D721Med (cell line): Measurements from ENCODE around the gene ADAM8.

Source experiments
- DNase-seq: peaks from one replicate; pipeline ENCODE4 v3.0.0; 2011; ENCODE audit warnings: low spot score; ENCODE audit not compliant: insufficient read length
- FAIRE-seq: peaks from 2 replicates; lab custom pipeline; 2011; peaks lifted over from hg19 to GRCh38; lab: Jason Lieb, UNC
- TF ChIP-seq, protein P1 (sequence below): IDR thresholded peaks from 2 replicates; pipeline ENCODE4 v1.5.1; 2012; ENCODE audit warnings: mild to moderate bottlenecking, control low read depth; ENCODE audit not compliant: insufficient read depth; ENCODE audit errors: missing control alignments

Gene ADAM8

GRCh38 chr10:133257489-133258065, 19.1 kb downstream of the ADAM8 start:
- no peak for DNase-seq
- TF ChIP-seq, protein P1, sequence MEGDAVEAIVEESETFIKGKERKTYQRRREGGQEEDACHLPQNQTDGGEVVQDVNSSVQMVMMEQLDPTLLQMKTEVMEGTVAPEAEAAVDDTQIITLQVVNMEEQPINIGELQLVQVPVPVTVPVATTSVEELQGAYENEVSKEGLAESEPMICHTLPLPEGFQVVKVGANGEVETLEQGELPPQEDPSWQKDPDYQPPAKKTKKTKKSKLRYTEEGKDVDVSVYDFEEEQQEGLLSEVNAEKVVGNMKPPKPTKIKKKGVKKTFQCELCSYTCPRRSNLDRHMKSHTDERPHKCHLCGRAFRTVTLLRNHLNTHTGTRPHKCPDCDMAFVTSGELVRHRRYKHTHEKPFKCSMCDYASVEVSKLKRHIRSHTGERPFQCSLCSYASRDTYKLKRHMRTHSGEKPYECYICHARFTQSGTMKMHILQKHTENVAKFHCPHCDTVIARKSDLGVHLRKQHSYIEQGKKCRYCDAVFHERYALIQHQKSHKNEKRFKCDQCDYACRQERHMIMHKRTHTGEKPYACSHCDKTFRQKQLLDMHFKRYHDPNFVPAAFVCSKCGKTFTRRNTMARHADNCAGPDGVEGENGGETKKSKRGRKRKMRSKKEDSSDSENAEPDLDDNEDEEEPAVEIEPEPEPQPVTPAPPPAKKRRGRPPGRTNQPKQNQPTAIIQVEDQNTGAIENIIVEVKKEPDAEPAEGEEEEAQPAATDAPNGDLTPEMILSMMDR: no peak
- no peak for FAIRE-seq

- FAIRE-seq: no peak
- DNase-seq: no peak
- TF ChIP-seq, protein P1: no peak
Observed at GRCh38 chr10:133255323-133255722, 21.3 kb downstream of the ADAM8 start.

GRCh38 chr10:133254421-133255120, 22.1 kb downstream of the ADAM8 start:
- TF ChIP-seq, protein P1: no peak
- DNase-seq (no peak), FAIRE-seq (no peak)

DNA sequence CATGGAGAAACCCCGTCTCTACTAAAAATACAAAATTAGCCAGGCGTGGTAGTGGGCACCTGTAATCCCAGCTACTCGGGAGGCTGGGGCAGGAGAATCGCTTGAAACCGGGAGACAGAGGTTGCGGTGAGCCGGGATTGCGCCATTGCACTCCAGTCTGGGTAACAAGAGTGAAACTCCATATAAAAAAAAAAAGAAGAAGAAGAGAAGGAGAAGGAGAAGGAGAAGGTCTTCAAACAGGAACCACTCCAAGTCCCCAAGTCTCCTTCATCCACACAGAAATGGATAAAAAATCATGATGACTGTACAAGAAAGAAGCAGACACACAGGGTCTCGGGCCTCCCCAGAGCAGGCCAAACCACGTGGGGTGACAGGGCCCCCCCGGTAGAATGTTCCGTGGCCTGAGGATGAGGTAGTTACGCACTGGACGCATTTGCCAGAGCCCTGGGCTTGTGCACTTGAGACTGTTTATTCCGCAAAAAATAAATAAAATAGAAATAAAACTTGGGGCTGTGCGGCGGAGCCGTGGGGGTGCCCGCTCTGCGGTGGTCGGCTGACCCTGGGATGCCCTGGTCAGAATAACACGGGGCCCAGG, 23.2 kb downstream of the ADAM8 start:
- FAIRE-seq (no peak), DNase-seq (no peak)
- TF ChIP-seq, protein P1: no peak

GRCh38 chr10:133252223-133252552, 24.5 kb downstream of the ADAM8 start:
- DNase-seq (no peak), FAIRE-seq (no peak)
- TF ChIP-seq, protein P1: no peak

DNA sequence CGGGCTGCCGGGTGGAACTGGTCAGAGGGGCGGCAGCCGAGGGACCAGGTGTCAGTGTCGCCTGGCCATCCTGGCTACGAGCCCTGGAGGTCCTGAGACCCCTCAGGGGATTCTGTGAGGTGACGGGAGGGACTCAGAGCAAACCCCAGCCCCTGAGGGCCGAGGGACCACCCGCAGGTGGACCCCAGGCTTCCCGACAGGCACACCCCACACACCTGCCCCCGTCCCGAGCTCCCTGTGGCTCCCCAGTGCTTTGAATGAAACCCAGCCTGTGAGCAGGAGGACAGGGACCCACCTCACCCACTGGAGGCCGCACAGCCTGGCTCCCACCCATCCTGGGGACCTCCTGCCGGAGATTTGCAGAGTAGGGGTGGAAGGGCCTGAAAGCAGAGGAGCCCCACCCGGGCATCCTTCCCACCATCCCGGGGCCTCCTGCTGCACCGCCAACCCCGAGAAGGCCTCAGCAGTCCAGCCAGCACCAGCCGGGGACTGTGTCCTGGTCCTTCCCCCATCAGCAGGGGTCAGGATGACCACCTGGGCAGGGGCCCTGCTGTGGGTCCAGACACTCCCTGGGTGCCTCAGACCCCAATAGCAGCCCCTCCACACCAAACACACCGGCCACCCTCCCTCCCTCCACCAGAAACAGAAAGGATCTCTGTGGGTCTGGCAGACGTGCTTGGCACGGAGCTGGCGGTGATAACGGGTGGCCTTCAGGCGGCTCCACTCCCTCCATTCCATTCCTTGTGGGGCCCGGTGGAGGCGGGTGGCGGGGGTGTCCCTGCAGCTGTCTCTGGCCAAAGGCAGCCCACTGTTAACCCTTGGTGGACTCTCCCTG, 25.1 kb downstream of the ADAM8 start:
- FAIRE-seq (no peak), DNase-seq (no peak)
- TF ChIP-seq, protein P1: no peak
